ENCODE results near the gene RASL12. TPM values are rescaled to one million over a fixed set of nuclear protein-coding genes. Genes with fewer than 3 reads are reported as not detected.
"Not testable (repeated sequence)": the region's sequence is repeated elsewhere in the genome, so short reads cannot be mapped to it uniquely, and the experiment has no call there.

Gene RASL12
- not detected for total RNA-seq

- Mint-ChIP-seq H3K9me3 (no peaks in the 10 kb centered on the region), H3K27me3 (peaks cover 36% of the 10 kb centered on the region), H3K36me3 (ENCODE audit: low read depth) (no peaks in the 10 kb centered on the region), H3K4me3 (no peak within 1 kb of the TSS), H3K27ac (no peak within 1 kb of the TSS), H3K4me1 (peaks cover 4% of the 10 kb centered on the region)
- no peak for DNase-seq
- POLR2A ChIA-PET = no interaction called here
- CTCF ChIA-PET = no interaction called here
These were observed at the start of gene RASL12 for GRCh38 chr15:65067645-65068402. Gene RASL12, minus strand, starts transcription at chr15:65067991. Its CDS starts 156 bp downstream, at chr15:65067835.

GRCh38 chr15:65115542-65115941 lies 47.8 kb upstream of the RASL12 start:
- H3K4me3 Mint-ChIP-seq = no peak overlapping the region
- peaks cover 43% of the 10 kb centered on the region for H3K36me3 Mint-ChIP-seq (ENCODE audit: low read depth)
- H3K4me1 Mint-ChIP-seq = peaks cover 2% of the 10 kb centered on the region
- no peaks in the 10 kb centered on the region for H3K27me3 Mint-ChIP-seq
- ChIA-PET CTCF (no interaction called here), POLR2A (interaction anchor here (0.9 to 1.0 kb wide), 2 partner anchors 69 to 189 kb away, joined by 3 read pairs; partner anchors contain the start of gene RNU5B-1)
- H3K9me3 Mint-ChIP-seq = no peaks in the 10 kb centered on the region
- no peak for DNase-seq
- H3K27ac Mint-ChIP-seq = no peak overlapping the region

GRCh38 chr15:65115086-65115485 lies 47.3 kb upstream of the RASL12 start, which contains the start of gene UBAP1L:
Gene UBAP1L, minus strand, starts transcription at chr15:65115200. Its CDS starts 8,985 bp downstream, at chr15:65106215.
- peaks cover 2% of the 10 kb centered on the region for H3K4me1 Mint-ChIP-seq
- no peak within 1 kb of the TSS for H3K27ac Mint-ChIP-seq
- no peak for DNase-seq
- H3K9me3 Mint-ChIP-seq = no peaks in the 10 kb centered on the region
- no peaks in the 10 kb centered on the region for H3K27me3 Mint-ChIP-seq
- H3K4me3 Mint-ChIP-seq = no peak within 1 kb of the TSS
- peaks cover 43% of the 10 kb centered on the region for H3K36me3 Mint-ChIP-seq (ENCODE audit: low read depth)
- POLR2A ChIA-PET = interaction anchor here (1.0 kb wide), 1 partner anchor 189 kb away, joined by 3 read pairs; the partner anchor contains the start of gene RNU5B-1
- CTCF ChIA-PET = interaction anchor here (2.0 kb wide), 1 partner anchor 81 kb away, joined by 5 read pairs; no protein-coding TSS in a partner anchor

- Mint-ChIP-seq H3K4me3 (no peak overlapping the region), H3K9me3 (no peaks in the 10 kb centered on the region), H3K27ac (no peak overlapping the region), H3K27me3 (no peaks in the 10 kb centered on the region), H3K4me1 (peaks cover 8% of the 10 kb centered on the region), H3K36me3 (ENCODE audit: low read depth) (peaks cover 21% of the 10 kb centered on the region)
- ChIA-PET CTCF (interaction anchor here (1.5 kb wide), 1 partner anchor 9 kb away, joined by 5 read pairs; no protein-coding TSS in a partner anchor), POLR2A (no interaction called here)
- DNase-seq = no peak
These were observed 43.0 kb upstream of the RASL12 start for GRCh38 chr15:65110676-65111292.

GRCh38 chr15:65106011-65106590 lies 38.3 kb upstream of the RASL12 start:
- ChIA-PET POLR2A (no interaction called here), CTCF (no interaction called here)
- Mint-ChIP-seq H3K36me3 (ENCODE audit: low read depth) (peaks cover 23% of the 10 kb centered on the region), H3K27ac (no peak overlapping the region), H3K4me1 (peaks cover 8% of the 10 kb centered on the region), H3K4me3 (no peak overlapping the region), H3K9me3 (no peaks in the 10 kb centered on the region), H3K27me3 (no peaks in the 10 kb centered on the region)
- DNase-seq = no peak

GRCh38 chr15:65105038-65105437 lies 37.2 kb upstream of the RASL12 start:
- Mint-ChIP-seq H3K36me3 (ENCODE audit: low read depth) (peaks cover 21% of the 10 kb centered on the region), H3K9me3 (no peaks in the 10 kb centered on the region), H3K4me3 (no peak overlapping the region), H3K4me1 (peaks cover 6% of the 10 kb centered on the region), H3K27me3 (no peaks in the 10 kb centered on the region), H3K27ac (no peak overlapping the region)
- ChIA-PET POLR2A (no interaction called here), CTCF (no interaction called here)
- DNase-seq = no peak

- DNase-seq = no peak
- CTCF ChIA-PET = interaction anchor here (1.2 to 2.6 kb wide), 3 partner anchors 12 to 69 kb away, joined by 4 to 18 read pairs (median 4); no protein-coding TSS in a partner anchor
- no peaks in the 10 kb centered on the region for H3K9me3 Mint-ChIP-seq
- H3K27ac Mint-ChIP-seq = no peak overlapping the region
- no peaks in the 10 kb centered on the region for H3K27me3 Mint-ChIP-seq
- POLR2A ChIA-PET = interaction anchor here (0.9 kb wide), 1 partner anchor 113 kb away, joined by 3 read pairs; the partner anchor contains the start of gene SPG21
- peaks cover 6% of the 10 kb centered on the region for H3K4me1 Mint-ChIP-seq
- H3K36me3 Mint-ChIP-seq (ENCODE audit: low read depth) = peaks cover 25% of the 10 kb centered on the region
- no peak overlapping the region for H3K4me3 Mint-ChIP-seq
These were observed 35.1 kb upstream of the RASL12 start for GRCh38 chr15:65102912-65103311.

- no peak for DNase-seq
- POLR2A ChIA-PET = no interaction called here
- no peaks in the 10 kb centered on the region for H3K9me3 Mint-ChIP-seq
These were observed 34.3 kb upstream of the RASL12 start for GRCh38 chr15:65101891-65102708.

GRCh38 chr15:65101411-65101890 lies 33.7 kb upstream of the RASL12 start:
- CTCF ChIA-PET = interaction anchor here (0.6 to 2.6 kb wide), 12 partner anchors 9 to 880 kb away, joined by 3 to 18 read pairs (median 4); partner anchors contain the start of genes CLPX, PARP16 and PDCD7
- peak; percentile 57 for DNase-seq
- POLR2A ChIA-PET = no interaction called here

More at GRCh38 chr15:65101891-65102708, 34.3 kb upstream of the RASL12 start:
- H3K4me3 Mint-ChIP-seq = no peak overlapping the region
- H3K27me3 Mint-ChIP-seq = no peaks in the 10 kb centered on the region
- H3K27ac Mint-ChIP-seq = no peak overlapping the region
- peaks cover 6% of the 10 kb centered on the region for H3K4me1 Mint-ChIP-seq
- CTCF ChIA-PET = interaction anchor here (0.6 to 2.6 kb wide), 13 partner anchors 8 to 880 kb away, joined by 3 to 18 read pairs (median 4); partner anchors contain the start of genes CLPX, PARP16 and PDCD7
- peaks cover 25% of the 10 kb centered on the region for H3K36me3 Mint-ChIP-seq (ENCODE audit: low read depth)

GRCh38 chr15:65100442-65100841 lies 32.7 kb upstream of the RASL12 start:
- ChIA-PET POLR2A (no interaction called here), CTCF (interaction anchor here (1.6 kb wide), 1 partner anchor 10 kb away, joined by 5 read pairs; no protein-coding TSS in a partner anchor)
- DNase-seq = no peak
- H3K9me3 Mint-ChIP-seq = no peaks in the 10 kb centered on the region
- H3K36me3 Mint-ChIP-seq (ENCODE audit: low read depth) = peaks cover 20% of the 10 kb centered on the region
- no peak overlapping the region for H3K27ac Mint-ChIP-seq
- H3K4me3 Mint-ChIP-seq = no peak overlapping the region
- H3K27me3 Mint-ChIP-seq = no peaks in the 10 kb centered on the region
- H3K4me1 Mint-ChIP-seq = no peaks in the 10 kb centered on the region

More at GRCh38 chr15:65101411-65101890, 33.7 kb upstream of the RASL12 start:
- H3K27ac Mint-ChIP-seq = no peak overlapping the region
- H3K9me3 Mint-ChIP-seq = no peaks in the 10 kb centered on the region
- H3K4me1 Mint-ChIP-seq = peaks cover 6% of the 10 kb centered on the region
- peaks cover 25% of the 10 kb centered on the region for H3K36me3 Mint-ChIP-seq (ENCODE audit: low read depth)
- no peaks in the 10 kb centered on the region for H3K27me3 Mint-ChIP-seq
- H3K4me3 Mint-ChIP-seq = no peak overlapping the region

- POLR2A ChIA-PET, H3K27me3 Mint-ChIP-seq, DNase-seq, H3K9me3 Mint-ChIP-seq, H3K27ac Mint-ChIP-seq, H3K4me1 Mint-ChIP-seq, H3K4me3 Mint-ChIP-seq: not testable (repeated sequence)
- H3K36me3 Mint-ChIP-seq (ENCODE audit: low read depth) = peaks cover 17% of the 10 kb centered on the region
- CTCF ChIA-PET = interaction anchor here (0.6 kb wide), 1 partner anchor 14 kb away, joined by 3 read pairs; no protein-coding TSS in a partner anchor
These were observed 32.0 kb upstream of the RASL12 start for GRCh38 chr15:65099801-65100200.

- Mint-ChIP-seq H3K27ac (no peak overlapping the region), H3K9me3 (no peaks in the 10 kb centered on the region), H3K36me3 (ENCODE audit: low read depth) (peaks cover 15% of the 10 kb centered on the region), H3K4me1 (no peaks in the 10 kb centered on the region), H3K27me3 (no peaks in the 10 kb centered on the region), H3K4me3 (no peak overlapping the region)
- ChIA-PET POLR2A (no interaction called here), CTCF (interaction anchor here (0.6 kb wide), 1 partner anchor 15 kb away, joined by 3 read pairs; no protein-coding TSS in a partner anchor)
- no peak for DNase-seq
These were observed 31.5 kb upstream of the RASL12 start for GRCh38 chr15:65099336-65099735.
